Muscle of arm (tissue), 12 donors: ENCODE measurements around the gene TLL2. TPM values are rescaled to one million over a fixed set of nuclear protein-coding genes. Genes with fewer than 3 reads are reported as not detected.

Source experiments
- DNase-seq: peaks from one replicate; pipeline ENCODE4 v3.0.0-alpha.2; 2013
- polyA plus RNA-seq, 12 donors: library from polyadenylated mRNA; unstranded; fragments of 120-200 nt; gene quantifications; one replicate each; pipeline ENCODE4 v1.2.1, GENCODE V29; 2013; ENCODE audit not compliant: insufficient read length in 12 of 12

The TLL2 gene
- polyA plus RNA-seq, 12 donors = 0.84 to 3.3 (median 1.8) TPM; not detected in 1

DNA sequence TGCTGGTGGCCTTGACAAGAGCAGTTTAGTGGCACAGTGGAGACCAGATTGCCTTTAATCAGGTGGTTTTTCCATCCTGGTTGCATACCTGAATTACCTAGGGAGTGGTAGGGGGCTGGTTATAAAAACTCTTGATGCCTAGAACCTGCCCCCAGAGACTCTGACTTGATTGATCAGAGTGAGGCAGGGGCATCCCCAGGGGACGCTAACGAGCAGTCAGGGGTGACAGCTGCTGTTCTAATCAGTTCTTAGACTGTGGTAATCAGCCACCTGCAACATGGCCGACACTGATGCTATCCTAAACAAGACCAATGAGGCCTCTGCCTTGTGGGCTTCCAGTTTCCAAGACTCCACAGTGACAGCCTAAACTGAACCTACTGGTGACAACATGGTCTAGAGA, 153.0 kb downstream of the TLL2 start:
- DNase-seq = no peak

DNA sequence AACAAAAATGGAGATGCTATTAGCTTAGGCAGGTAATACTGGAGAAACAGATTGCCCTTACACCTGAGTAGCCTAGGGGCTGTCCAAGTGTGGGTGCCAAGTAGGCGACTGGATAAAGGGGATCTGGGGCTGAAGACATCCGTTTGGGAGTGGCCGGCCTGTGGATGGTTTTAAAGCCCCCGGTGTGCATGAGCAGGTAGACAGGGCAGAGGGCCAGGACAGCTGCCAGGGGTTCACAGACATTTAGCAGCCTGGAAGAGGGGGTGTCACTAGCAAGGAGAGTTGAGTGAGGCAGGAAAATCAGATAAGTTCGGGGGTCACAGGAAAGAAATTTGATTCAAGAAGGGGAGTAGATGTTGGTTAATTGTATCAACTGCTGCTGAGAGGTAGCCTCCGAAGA, 153.4 kb downstream of the TLL2 start:
- DNase-seq = no peak

DNA sequence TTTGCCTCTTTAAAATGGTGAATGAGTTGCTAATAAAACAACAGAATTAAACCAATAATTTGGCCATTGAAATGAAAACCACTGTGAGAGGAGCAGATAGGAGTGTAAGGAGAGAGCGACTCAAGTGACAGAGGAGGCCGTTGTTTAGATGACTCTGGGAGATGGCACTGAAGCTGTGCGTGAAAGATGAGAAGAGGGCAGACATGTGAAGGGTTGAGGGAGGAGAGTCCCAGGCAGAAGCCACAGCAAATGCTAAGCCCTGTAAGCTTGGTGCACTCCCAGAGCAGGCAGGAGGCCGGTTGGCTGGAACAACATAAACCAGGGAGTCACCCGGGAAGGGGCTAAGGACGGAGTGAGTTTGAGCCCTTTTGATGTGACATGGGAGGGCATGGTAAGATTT, 154.1 kb downstream of the TLL2 start:
- no peak for DNase-seq

DNA sequence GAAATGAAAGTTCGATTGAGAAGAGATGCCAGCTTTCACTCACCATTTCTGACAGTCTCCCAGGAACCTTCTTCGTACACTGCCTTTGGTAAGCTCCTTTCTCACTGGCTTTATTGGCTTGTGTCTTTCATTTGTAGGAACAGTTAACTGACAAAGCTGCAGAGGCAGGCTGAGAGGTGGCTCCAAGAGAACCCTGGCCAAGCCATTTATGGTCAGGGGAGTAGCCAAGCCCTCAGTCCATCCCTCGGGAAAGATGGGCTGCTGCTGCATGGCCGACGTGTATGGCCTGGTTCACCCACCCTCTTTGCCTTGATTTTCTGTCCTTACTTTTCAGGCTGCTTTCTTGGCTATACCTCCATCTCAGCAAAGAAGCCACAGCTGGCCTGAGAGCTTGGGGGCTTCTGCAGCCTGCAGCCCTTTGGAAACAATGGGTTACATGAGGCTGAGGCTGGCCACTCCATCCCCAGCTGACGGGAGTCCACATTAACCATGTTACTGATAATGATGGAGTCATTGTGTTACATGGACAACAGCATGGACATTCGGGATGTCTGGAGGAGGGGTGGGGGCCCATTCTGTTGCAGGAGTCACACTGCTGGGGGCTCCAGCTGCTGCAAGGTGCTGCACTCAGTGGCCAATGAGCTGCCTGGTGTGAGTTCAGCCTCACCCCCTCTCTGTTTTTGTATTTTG, 154.7 kb downstream of the TLL2 start, which contains the start of gene OPALIN:
OPALIN (minus strand) TSS at position 152 of the 690 bp plus-strand sequence; CDS start at position 46, 106 bp downstream.
- no peak for DNase-seq

DNA sequence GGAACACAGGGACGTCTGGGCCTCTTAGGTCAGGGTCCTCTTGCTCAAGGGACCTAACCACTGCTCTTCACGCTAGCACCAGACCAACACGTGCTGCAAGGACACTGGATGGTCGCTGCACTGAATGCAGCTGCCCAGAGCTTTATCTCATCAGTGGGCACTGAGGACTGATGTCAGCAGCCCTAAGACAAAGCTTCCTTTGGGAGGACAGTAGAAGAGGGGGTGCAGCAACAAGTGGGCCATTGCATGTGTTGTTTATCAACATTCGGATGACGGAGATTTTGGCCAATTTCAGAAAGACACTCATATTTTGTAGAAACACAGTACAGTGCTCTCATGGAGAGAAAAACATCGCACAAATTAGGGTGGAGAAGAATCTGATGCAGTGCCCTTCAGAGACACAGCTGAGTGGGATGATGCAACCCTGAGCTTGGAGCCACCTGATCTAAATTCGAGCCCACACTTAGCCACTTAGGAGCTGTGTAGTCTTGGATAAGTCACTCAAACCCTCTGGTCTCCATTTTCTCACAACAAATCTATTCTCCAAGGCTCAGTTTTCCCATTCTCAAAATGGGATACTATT, 156.6 kb downstream of the TLL2 start:
- no peak for DNase-seq

DNA sequence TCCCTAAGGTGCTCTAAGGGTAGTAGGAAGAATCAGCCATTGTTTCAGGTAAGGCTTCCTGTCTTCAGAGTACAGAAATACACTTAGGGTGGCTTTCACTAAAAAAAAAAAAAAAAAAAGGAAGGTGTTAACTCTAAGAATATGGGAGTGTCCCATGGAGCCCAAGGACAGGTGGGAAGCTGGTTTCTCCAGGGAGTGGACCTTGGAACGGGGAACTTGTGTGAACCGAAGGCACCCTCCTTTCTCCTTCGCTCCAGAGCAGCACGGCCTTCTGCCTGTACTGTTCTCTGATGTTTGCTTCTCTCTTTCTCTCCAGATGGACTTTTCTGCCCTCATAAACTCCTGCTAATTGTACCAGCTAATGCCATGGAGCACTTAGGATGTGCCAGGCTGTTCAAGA, 161.1 kb downstream of the TLL2 start:
- no peak for DNase-seq

DNA sequence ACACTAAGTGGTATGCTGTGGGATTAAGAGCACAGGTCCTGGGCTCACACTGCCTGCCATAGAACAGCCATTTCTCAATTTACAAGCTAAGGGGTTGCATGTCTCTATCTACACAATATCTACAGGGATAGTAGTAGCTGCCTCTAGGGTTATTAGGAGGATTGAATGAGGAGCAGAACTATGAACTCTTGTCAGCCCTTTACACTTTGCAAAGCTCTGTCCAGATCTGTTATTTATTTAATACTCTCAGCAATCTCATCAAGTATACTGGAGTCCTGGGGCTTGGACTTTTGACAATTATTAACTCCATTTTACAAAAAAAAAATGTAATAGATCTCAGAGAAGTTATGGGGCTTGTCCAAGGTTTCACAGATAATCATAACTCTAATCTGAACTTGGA, 161.7 kb downstream of the TLL2 start:
- no peak for DNase-seq

DNA sequence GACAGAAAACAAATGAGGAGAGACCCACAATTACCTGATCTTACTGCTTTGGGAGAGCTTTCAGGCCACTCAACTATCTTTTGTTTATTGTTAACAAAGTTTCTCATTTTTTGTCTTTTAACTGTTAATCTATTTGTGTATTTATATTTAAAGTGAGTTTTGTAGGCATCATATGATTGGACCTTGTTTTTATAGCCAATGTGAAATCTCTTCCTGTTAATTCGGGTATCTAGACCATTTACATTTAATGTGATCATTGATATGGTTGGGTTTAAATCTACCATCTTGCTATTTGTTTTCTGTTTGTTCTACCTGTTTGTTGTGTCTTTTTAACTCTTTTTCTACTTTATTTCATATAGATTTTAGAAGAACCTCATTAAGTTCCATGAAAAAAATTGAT, 167.4 kb downstream of the TLL2 start:
- DNase-seq = no peak

DNA sequence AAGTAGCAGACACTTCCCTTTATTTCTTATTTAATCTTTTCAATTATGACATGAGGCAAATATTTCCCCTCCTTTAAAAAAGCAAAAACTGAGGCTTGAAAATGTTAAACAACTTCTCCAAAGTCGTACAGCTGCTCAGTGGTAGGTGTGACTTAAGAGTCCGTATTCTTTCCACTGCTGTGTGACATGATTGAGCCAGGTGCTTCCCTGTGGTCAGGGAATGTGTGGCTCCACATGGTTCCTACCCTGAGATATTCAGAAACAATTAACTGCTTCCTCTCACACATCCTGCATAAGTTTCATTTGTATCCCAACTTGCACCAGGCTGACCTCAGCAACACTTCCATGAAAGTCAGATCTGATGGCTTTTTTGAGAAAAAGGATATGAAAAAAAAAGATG, 168.5 kb downstream of the TLL2 start:
- DNase-seq = no peak

DNA sequence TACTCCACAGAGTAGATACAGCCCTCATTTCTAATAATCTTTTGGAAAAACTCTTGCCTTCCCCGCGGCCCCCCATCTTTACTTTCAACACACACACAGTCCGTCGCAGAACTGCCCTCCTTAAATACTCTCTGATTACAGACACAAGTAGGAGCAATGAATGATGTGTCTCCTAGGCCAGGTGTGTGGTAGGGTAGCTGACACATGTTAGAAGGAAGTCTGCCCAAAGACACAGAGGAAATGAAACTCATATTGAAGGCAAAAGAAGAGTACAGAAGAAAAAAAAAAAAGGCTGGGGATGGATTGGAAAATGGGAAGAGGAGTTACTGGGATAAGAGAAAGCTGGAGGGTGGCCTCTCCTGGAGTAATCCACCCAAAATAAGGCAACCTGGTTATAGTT, 169.5 kb downstream of the TLL2 start:
- DNase-seq = no peak

DNA sequence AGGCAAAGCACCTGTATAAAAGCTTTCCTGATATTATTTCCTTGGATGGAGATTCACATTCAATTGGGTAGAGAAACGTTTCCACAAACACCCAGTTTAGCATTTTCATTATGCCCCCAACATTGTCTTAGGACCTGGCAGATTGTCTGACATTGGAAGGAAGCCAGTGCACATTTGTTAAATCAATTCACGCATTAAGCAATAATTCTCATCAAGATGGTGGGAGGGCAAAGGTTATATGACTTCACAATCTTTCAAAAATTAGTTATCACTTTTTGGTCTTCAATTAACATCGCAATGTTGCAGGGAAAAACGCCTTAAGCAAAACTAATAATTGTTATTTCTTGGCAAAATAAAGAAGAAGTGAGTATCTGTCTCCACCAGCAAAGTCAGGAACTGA, 171.3 kb downstream of the TLL2 start:
- no peak for DNase-seq

DNA sequence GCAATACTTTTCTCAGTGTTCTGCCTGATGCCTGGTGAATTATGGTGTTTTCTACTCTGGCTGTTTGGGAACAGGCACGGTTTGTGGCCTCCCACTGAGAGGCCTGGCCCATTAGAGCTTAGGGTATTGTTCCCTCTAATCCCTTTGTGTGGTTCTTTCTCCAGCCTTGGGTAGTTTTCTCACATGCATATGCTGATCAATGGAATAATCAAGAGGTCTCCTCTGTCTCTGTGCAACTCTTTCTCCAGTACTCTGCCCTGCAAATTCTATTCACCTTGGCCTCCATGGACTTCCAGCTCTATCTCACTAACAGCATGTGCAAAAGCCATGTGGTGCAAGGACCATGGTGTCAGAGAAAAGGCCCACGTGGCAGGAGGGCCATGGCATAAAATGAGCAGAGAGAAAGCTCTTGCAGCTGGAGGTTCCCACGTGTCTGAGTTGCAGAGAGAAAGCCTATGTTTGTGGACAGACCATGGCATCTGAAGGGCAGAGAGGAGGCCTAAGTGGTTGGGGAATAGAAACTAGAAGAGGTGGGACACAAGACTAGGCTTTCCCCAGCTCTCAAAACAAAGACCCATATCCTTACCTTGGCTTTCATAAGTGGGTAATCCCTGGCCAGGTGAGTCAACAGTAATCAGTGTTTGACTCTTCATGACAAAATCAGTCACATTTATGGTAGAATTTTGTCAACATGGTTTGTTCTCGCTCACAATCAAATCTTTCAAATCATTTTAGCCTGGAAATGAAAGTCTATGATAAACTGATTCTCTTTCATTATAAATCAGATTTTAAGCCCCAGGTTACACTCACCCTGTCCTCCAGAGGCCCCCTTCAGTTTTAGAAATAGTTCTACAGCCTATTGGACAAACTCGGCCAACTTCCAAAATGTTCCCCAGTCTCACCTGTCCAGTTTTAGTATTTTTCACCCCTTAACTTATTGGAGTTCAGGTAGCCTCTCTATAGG, 172.2 kb downstream of the TLL2 start:
- DNase-seq = no peak

DNA sequence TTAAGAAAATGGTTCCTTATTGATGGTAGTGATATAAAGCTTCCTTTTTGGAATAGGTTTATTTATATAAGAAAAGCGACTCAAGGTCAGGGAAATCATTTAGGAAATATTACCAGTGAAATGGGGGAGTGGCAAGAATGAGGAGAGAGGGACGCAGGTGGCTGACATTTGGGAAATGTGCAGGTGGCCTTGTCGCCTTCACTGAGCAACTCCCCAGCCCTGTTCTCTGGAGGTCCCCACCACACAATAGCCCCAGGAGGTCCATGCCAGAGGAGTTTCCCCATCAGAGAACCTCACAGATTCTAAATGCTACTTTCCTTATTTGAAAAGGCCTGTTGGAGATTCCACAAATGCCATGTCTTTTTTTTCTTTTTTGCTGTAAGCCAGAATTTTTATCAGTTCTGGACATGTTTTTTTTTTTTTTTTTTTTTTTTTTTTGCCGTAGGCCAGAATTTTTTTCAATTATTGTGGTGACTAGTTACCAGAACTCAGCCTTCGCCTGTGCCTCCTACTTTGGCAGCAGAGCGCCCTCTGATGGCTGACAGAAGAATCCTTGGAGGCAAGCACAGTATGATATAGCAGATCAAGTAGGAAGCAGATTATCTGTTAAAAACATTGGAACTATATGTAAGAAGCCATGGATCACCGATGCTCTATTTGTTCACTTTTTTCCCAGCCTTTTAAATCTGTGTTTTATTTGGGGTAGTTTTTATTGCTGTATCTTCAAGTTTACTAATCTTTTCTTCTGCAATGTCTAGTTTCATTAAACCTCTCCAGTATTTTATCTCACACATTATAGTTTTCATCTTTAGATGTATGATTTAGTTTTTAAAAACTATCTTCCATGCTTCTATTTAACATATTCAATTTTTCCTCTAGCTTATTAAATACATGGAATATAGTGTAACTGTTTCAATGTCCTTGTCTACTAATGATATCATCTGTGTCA, 173.5 kb downstream of the TLL2 start:
- DNase-seq = peak; percentile 22

DNA sequence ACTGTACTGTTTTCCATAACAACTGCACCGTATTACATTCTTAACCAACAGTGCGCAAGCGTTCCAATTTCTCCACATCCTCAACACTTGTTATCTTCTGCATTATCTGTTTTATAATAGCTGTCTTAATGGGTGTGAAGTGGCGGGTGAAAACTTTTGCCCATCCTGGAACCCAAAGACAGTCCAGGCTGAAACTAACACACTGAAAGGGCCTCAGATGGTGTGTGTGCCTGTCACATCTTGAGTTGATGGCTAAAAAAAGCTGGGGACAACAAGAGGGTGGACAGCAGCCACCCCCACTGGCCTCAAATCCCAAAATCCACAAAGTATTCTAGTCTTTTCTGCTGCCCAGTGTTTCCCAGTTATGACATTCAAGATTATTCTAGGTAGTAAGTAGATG, 174.3 kb downstream of the TLL2 start:
- no peak for DNase-seq

DNA sequence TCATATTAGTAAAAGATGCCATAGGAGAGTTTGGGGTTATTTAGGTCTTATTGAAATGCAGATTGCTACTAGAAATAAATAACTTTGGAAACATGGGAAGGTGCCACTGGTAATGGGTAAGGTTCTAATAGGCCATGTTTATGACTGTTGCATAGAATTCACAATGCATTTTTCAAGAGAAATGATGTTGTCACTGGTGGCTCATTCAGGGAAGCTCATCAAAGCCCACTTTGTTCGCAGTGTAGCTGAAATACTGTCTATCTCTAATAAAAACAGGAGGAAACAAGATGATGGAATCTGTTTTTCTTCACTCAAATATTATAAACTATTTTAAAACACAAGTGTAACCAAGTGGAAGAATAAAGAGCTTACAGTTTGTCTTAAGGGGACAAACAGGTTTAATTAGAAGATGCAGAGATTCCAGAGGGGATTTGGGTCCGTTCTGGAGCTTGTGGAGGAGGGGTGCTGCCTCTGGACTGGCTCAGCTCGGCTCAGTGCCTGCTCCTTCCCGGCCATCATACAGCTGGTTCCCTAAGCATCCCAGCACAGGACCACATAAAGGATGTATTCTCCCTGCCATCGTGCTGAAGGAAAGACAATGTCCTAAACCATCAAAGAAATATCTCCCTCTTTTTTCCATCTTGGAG, 175.3 kb downstream of the TLL2 start:
- DNase-seq = no peak

DNA sequence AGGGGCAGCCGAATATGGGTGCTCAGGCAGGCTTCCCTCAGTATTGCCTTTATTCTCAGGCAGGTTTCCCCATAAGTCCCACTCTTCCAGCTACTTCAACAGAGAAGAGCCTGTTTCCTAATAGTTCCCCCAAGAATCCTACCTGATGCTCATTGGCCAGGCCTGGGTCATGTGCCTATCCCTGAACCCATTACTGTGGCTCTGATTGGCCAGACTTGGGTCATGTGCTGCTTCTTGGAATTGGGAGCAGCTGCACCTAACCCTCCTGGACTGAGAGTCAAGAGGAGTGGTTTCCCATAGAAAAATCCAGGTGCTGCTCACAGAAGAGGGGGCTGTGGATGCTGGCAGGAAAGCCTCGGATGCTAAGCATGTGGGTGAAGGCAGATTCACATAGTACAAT, 176.6 kb downstream of the TLL2 start:
- no peak for DNase-seq

DNA sequence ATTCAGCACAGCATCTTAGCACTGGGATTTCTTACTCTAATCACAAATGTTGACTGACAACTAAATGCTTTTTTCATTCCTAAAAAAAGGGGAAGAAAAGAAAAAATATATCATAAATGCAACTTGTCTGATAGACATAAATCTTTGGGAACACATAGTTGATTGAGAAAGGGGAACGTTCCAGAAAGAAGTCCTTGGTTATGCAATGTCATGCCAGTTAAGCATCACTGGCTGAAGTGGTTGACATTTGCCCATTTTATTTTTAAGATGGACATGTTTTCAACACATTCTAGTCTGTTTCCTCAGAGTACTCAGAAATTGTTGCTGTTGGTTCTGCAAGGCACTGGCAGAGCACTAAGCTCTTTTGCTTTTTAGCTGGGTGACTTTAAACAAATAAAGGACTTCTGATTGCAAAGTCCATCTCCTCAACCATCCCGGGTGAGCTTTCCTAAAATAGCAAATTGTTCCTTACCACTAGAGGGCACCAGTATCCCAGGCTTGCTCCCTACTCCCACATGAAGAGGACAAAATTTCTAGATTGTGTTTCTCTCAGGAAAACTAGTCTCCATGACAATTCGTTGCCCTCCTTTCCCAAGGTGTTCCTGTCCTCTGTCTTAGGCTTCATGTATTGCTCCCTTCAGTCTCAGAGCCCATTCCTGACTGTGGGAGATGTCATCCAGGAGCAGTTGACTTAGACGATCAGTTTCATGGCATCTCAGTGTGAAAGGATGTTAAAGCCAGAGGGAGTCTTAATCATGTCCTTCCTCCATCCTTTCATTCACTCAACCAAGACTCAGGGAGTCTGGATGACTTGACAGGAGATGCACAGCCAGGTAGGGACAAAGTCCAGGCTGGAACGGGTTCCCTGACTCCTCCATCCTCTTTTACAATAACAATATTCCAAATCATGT, 178.9 kb downstream of the TLL2 start:
- DNase-seq = peak; percentile 20

DNA sequence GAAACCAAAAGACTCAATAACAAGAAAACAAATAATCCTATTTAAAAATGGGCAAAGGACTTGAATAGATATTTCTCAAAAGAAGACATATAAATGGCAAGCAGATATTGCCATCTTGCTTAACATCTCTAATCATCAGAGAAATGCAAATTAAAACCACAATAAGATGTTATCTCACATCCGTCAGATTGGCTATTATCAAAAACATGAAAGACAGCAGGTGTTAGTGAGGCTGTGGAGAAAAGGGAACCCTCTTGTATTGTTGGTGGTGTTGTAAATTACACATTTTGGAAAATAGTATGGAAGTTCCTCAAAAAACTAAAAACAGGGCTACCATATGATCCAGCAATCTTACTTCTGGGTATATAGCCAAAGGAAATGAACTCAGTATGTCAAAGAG, 180.6 kb downstream of the TLL2 start:
- no peak for DNase-seq

DNA sequence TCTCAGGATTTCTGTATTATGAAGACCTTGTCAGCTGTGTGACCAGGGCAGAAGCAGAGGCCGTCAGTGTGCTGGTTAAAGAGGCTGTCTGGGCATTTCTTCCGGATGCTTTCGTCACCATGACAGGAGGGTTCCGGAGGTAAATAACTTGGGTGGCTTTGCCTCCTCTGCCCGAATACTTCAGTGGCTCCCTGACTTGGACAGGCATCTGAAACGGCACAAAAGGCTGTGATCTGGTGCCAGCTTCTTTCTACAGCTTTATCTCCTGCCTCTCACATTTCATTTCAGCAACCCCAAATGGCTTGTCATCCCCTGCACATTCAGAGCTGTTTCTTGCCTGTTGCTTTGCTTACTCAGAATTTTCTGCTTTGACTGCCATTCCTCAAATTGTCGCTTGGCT, 186.3 kb downstream of the TLL2 start:
- no peak for DNase-seq
